IPS-15b (cell line): ENCODE data around the gene ALDH18A1.
"Not testable (repeated sequence)": the region's sequence is repeated elsewhere in the genome, so short reads cannot be mapped to it uniquely, and the experiment has no call there.

Experiments used
- H3K27me3 ChIP-seq: one replicate; pipeline ENCODE4 v1.6.1; 2013; ENCODE audit warnings: low read length; ENCODE audit not compliant: control insufficient read depth, insufficient read depth
- H3K36me3 ChIP-seq: one replicate; pipeline ENCODE4 v1.6.1; 2013; ENCODE audit warnings: low read length; ENCODE audit not compliant: control insufficient read depth, insufficient read depth
- H3K4me1 ChIP-seq: one replicate; pipeline ENCODE4 v1.6.1; 2013; ENCODE audit warnings: mild to moderate bottlenecking, low read length; ENCODE audit not compliant: control insufficient read depth, insufficient read depth
- H3K4me3 ChIP-seq: one replicate; pipeline ENCODE4 v1.5.1; 2013; ENCODE audit warnings: low read depth, low read length
- H3K9ac ChIP-seq: one replicate; pipeline ENCODE4 v1.6.1; 2013; ENCODE audit warnings: low read depth, mild to moderate bottlenecking, low read length
- H3K9me3 ChIP-seq: one replicate; pipeline ENCODE4 v1.6.1; 2013; ENCODE audit warnings: mild to moderate bottlenecking, low read length; ENCODE audit not compliant: control insufficient read depth, insufficient read depth

The ALDH18A1 gene

DNA sequence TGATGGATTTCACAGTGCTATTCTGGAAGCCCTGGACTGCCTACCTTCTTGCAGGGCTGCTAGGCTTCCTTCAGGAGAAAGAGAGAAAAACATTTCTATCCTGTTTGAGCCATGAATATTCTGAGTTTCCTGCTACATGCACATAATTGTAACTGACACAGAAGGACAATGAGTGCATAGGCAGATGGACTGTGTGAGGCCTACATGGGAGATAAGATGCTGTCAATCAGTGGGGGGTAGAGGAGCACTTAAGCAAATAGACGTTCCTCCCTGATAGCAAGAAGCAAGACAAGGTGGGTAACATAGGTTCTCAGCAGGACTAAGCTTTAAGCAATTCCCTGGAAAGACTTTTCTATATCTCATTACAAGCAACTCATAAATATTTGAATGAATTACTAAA lies 11.6 kb downstream of the ALDH18A1 start:
- Histone ChIP-seq H3K9me3 (no peaks in the 10 kb centered on the region), H3K36me3 (peaks cover 14% of the 10 kb centered on the region), H3K4me1 (no peaks in the 10 kb centered on the region)

DNA sequence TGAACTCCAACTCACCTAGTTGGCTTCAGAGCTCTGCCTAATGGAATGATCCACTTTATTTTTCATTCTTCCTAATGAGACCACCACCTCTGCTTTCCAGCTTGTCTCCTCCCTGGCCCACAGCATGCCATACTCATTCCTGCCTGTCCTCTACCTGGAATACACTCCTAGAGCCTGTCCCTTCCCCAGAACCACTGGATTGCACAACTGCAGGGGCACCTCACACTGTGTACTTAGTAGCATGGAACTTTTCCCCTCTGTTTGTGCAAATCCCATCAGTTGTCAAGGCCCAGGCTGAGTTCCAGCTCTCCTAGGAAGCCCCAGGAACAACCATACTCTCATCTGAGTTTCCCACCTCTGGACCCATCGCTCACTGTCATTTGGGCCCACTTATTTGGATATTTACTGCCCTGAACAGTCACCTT lies 15.6 kb downstream of the ALDH18A1 start:
- no peaks in the 10 kb centered on the region for H3K9me3 ChIP-seq
- H3K36me3 ChIP-seq: peaks cover 18% of the 10 kb centered on the region
- no peak overlapping the region for H3K4me3 ChIP-seq
- no peaks in the 10 kb centered on the region for H3K27me3 ChIP-seq
- H3K4me1 ChIP-seq: no peaks in the 10 kb centered on the region
- H3K9ac ChIP-seq: no peak overlapping the region

More for the DNA sequence above, 11.6 kb downstream of the ALDH18A1 start:
- no peak overlapping the region for H3K9ac ChIP-seq
- H3K27me3 ChIP-seq: no peaks in the 10 kb centered on the region
- H3K4me3 ChIP-seq: no peak overlapping the region

DNA sequence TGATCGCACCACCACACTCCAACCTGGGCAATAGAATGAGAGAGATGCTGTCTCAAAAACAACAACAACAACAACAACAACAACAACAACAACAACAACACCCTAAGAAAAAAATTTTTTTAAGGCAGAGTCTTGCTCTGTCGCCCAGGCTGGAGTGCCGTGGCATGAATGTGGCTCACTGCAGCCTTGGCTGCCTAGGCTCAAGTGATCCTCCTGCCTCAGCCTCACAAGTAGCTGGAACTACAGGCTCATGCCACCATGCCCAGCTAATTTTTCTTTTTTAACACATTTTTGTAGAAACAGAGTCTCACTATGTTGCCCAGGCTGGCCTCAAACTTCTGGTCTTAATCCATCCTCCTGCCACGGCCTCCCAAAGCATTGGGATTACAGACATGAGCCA lies 18.6 kb downstream of the ALDH18A1 start:
- Histone ChIP-seq H3K4me3 (no peak overlapping the region), H3K36me3 (peaks cover 26% of the 10 kb centered on the region), H3K9me3 (no peaks in the 10 kb centered on the region), H3K27me3 (no peaks in the 10 kb centered on the region), H3K9ac (no peak overlapping the region), H3K4me1 (no peaks in the 10 kb centered on the region)

DNA sequence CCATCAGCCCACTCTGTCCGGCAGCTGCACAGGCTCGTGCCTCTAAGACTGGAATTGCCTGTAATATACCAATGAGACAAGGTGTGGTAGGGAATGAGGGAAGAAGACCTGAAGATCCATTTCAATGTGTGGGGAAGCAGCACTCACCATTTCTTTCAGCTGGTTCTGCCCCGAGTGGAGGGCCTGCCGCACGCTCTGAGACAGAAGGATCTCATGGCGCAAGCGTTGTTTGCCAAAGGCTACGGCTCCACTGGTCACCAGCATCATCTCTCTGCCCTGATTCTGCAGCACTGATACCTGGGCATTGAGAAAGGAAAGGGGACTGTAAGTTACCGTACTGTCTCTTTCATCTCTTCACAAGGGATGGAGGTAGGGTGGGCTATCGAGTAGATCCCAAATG lies 19.4 kb downstream of the ALDH18A1 start:
- Histone ChIP-seq H3K9ac (no peak overlapping the region), H3K36me3 (peaks cover 26% of the 10 kb centered on the region), H3K27me3 (no peaks in the 10 kb centered on the region), H3K4me3 (no peak overlapping the region), H3K4me1 (no peaks in the 10 kb centered on the region), H3K9me3 (no peaks in the 10 kb centered on the region)

DNA sequence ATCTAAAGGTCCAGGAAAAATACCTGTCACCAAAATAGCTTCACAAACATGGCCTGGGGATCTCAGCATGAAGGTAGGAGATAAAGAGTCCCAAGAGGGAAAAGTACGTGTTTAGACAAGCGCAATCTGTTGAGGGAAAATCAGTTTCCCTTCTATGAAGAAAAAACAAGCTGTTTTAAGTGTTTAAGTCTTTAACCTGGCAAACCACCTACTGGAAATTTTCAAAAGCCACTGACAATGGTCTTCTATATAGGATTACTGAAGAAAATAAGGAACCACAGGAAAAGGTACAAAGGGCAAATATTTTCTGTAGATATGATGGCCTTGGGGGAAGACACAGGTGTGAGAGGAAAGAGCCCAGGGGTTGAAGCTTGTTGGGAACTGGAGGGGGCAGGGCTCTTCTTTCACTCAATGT lies 21.2 kb downstream of the ALDH18A1 start:
- Histone ChIP-seq H3K4me3 (no peak overlapping the region), H3K36me3 (peaks cover 30% of the 10 kb centered on the region), H3K9ac (no peak overlapping the region), H3K4me1 (no peaks in the 10 kb centered on the region), H3K9me3 (no peaks in the 10 kb centered on the region), H3K27me3 (no peaks in the 10 kb centered on the region)

DNA sequence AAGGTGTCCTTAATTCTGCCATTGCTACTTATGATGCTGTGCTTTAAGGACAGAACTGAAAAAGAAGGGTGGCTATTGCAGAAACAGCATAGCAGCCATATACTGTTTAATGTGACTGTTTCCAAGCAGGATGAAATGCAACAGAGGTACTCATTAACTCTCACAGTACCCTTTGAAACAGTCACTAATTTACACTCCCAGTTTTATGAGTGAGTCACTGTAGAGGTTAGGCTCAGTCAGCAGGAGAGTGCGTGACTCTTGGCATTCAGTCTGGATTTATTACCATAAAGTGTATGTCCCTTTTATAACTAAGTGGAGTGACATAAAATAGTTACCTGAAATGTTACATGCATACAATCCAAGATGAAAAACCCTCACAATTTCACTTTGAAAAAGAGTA lies 27.7 kb downstream of the ALDH18A1 start:
- H3K36me3 ChIP-seq: peaks cover 33% of the 10 kb centered on the region

DNA sequence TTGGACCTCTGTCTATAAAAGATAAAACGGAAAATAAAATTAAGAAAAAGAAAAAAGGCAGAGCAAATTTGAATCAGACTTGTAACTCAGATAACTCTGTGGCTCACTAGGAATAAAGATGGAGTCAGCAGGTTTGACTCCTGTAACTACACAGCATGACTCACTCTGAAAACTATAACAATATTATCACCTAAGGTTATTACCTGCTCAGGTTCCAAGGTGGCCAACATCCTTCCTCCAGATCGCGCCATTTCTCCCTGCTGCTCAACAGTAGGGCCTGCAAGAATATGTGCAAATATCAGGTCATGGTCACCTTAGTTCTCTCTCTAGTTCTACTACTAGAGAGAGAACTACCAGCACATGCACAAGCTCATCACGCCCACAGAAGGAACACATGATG lies 30.0 kb downstream of the ALDH18A1 start:
- H3K9me3 ChIP-seq: no peaks in the 10 kb centered on the region

More for the DNA sequence above, 27.7 kb downstream of the ALDH18A1 start:
- Histone ChIP-seq H3K27me3 (no peaks in the 10 kb centered on the region), H3K9ac (no peak overlapping the region), H3K9me3 (no peaks in the 10 kb centered on the region), H3K4me1 (no peaks in the 10 kb centered on the region), H3K4me3 (no peak overlapping the region)

DNA sequence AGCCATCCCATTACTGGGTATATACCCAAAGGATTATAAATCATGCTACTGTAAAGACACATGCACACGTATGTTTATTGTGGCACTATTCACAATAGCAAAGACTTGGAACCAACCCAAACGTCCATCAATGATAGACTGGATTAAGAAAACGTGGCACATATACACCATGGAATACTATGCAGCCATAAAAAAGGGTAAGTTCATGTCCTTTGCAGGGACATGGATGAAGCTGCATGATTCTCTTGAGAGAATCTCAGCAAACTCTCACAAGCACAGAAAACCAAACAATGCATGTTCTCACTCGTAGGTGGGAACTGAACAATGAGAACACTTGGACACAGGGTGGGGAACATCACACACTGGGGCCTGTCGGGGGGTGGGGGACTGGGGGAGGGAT lies 36.1 kb downstream of the ALDH18A1 start:
- H3K36me3 ChIP-seq: peaks cover 23% of the 10 kb centered on the region
- H3K4me3 ChIP-seq, H3K4me1 ChIP-seq, H3K9ac ChIP-seq, H3K27me3 ChIP-seq, H3K9me3 ChIP-seq: not testable (repeated sequence)

More for the DNA sequence above, 30.0 kb downstream of the ALDH18A1 start:
- no peaks in the 10 kb centered on the region for H3K27me3 ChIP-seq
- H3K9ac ChIP-seq: no peak overlapping the region
- no peaks in the 10 kb centered on the region for H3K4me1 ChIP-seq
- H3K4me3 ChIP-seq: no peak overlapping the region
- peaks cover 20% of the 10 kb centered on the region for H3K36me3 ChIP-seq

DNA sequence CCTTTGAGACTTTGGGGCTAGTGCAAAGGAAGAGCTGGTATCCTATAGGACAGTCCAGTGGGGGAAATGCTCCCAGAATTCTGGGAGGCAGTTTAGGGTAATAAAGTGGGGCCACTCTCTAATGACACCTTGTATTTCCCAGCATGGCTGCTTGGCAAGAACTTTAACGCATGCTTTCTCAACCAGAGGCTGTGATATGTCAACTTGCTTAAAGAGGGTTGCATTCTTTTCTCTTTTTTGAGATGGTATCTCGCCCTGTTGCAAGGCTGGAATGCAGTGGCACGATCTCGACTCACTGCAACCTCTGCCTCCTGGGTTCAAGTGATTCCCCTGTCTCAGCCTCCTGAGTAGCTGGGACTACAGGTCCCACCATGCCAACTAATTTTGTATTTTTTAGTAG lies 38.4 kb downstream of the ALDH18A1 start:
- Histone ChIP-seq H3K27me3 (no peaks in the 10 kb centered on the region), H3K4me3 (no peak overlapping the region), H3K9ac (no peak overlapping the region), H3K9me3 (no peaks in the 10 kb centered on the region), H3K4me1 (no peaks in the 10 kb centered on the region), H3K36me3 (peaks cover 41% of the 10 kb centered on the region)

DNA sequence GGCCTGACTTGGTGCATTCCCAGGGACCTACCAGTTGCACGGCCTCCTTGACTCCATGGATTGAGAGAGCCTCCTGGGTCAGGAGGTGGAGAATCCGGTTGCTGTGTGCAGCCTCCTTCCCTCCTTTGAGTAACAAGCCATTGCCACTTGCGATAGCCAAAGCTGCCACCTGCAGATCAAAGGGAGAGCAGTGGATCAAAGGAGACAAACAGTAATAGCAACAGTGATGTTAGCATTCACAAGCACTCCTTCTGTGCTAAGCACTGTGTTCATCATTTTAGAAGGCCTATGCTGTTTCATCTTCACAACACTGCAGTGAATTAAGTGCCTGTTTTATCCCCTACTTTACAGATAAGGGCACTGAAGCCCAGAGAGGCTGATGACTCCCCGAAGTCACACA lies 40.1 kb downstream of the ALDH18A1 start:
- H3K36me3 ChIP-seq: peaks cover 41% of the 10 kb centered on the region

DNA sequence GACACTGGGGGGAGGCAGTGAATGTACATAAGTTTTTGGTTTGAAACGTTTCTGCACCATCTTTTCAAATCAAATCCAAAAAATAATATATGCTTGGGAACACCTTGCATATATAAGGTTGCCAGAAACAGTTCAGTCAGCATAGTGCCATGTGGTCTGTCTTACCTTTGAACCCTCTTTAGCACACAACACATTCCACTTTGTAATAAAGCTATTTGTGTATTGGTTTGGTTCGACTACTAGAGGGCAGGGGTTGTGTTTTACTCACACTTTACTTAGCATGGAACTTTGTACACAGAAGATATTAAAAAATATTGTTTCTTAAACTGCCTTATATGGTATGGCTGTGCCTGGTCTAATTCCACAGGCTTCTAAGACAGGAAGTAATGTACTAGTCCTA lies 43.2 kb downstream of the ALDH18A1 start:
- Histone ChIP-seq H3K27me3 (no peaks in the 10 kb centered on the region), H3K36me3 (peaks cover 56% of the 10 kb centered on the region), H3K4me3 (no peak overlapping the region), H3K9ac (no peak overlapping the region), H3K9me3 (no peaks in the 10 kb centered on the region), H3K4me1 (no peaks in the 10 kb centered on the region)

More for the DNA sequence above, 40.1 kb downstream of the ALDH18A1 start:
- Histone ChIP-seq H3K9ac (no peak overlapping the region), H3K27me3 (no peaks in the 10 kb centered on the region), H3K4me3 (no peak overlapping the region), H3K9me3 (no peaks in the 10 kb centered on the region), H3K4me1 (no peaks in the 10 kb centered on the region)

DNA sequence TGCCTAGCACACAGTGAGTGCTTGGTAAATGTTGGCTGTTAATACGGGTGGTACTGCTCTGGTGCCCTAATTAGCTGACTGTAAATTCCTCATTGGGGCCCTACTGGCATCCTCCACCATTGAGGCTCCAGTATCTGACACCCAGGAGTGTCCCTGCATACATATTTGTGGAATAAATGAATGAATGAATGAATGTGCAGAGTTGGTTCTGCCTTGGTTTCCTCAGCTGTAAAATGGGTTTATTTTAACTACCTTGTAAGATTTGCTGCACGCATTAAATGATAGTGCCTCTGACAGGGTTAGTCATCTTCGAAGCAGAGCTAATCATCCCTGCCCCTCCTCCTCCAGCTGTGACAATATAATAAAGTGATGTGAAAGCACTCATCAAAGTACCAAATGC lies 45.8 kb downstream of the ALDH18A1 start:
- Histone ChIP-seq H3K27me3 (no peaks in the 10 kb centered on the region), H3K9ac (no peak overlapping the region), H3K9me3 (no peaks in the 10 kb centered on the region), H3K4me1 (no peaks in the 10 kb centered on the region), H3K4me3 (no peak overlapping the region), H3K36me3 (peaks cover 43% of the 10 kb centered on the region)

DNA sequence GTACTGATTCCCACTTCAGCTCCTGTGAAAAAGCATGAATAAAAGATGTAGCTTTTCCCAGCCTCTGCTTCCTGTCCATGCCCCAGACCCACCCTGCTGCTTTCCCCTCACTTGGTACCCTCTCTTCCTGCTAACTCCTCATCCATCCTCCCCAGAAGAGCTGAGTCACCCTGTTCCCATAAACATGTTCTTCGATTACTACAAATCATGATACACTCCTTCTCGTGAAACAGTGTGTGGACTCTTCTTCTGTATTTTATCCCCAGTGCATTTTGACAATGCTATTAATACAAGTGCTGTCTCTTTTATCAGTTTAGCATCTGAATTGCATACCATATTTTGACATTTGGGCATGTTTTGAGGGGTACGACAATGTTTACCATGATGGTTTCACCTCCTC lies 49.6 kb downstream of the ALDH18A1 start:
- Histone ChIP-seq H3K36me3 (peaks cover 28% of the 10 kb centered on the region), H3K9ac (no peak overlapping the region), H3K4me3 (no peak overlapping the region), H3K4me1 (no peaks in the 10 kb centered on the region), H3K9me3 (no peaks in the 10 kb centered on the region), H3K27me3 (no peaks in the 10 kb centered on the region)
